Measurements from ENCODE around the gene BATF3.
A peak's percentile ranks its signal among the peaks of the same experiment; 100 is the strongest.
"Not testable (repeated sequence)": the region's sequence is repeated elsewhere in the genome, so short reads cannot be mapped to it uniquely, and the experiment has no call there.

The BATF3 gene

DNA sequence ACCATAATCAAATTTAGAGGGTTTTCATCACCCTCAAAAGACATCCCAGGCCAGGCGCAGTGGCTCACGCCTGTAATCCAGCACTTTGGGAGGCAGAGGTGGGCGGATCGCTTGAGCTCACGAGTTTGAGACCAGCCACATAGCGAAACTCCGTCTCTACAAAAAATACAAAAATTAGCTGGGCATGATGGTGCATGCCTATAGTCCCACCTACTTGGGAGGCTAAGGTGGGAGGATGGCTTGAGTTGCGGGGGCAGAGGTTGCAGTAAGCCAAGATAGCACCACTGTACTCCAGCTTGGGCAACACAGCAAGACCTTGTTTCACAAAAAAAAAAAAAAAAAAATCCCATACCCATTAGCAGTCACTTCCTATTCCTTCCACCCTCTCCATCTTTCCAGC, 33.5 kb upstream of the BATF3 start:
- H3K4me3 ChIP-seq (ENCODE audit: low read depth, low read length) = no peak overlapping the region
- DNase-seq (ENCODE audit: low read depth) = no peak
- TF ChIP-seq, protein P1, sequence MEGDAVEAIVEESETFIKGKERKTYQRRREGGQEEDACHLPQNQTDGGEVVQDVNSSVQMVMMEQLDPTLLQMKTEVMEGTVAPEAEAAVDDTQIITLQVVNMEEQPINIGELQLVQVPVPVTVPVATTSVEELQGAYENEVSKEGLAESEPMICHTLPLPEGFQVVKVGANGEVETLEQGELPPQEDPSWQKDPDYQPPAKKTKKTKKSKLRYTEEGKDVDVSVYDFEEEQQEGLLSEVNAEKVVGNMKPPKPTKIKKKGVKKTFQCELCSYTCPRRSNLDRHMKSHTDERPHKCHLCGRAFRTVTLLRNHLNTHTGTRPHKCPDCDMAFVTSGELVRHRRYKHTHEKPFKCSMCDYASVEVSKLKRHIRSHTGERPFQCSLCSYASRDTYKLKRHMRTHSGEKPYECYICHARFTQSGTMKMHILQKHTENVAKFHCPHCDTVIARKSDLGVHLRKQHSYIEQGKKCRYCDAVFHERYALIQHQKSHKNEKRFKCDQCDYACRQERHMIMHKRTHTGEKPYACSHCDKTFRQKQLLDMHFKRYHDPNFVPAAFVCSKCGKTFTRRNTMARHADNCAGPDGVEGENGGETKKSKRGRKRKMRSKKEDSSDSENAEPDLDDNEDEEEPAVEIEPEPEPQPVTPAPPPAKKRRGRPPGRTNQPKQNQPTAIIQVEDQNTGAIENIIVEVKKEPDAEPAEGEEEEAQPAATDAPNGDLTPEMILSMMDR (IDR thresholded peaks at IDR 0.05; ENCODE audit: insufficient read depth, low read depth, low read length, missing control alignments) = no peak

DNA sequence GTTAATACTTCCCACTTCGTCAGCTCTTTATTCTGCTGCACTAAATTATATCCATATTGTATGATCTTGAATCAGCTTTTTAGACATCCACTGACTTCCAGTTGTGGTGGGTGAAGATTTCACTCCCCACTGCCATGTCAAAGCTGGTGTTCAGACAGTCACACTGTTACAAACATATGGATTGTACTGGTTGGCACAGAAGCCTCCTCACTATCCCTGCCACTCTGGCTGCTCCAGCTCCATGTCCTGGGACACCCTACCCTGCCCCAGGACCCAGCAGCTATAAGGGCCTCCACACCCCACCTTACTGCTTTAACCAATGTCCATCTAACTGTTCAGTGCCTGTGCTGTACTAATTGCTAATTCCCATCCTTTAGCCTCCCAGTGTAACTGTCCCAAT, 32.0 kb upstream of the BATF3 start:
- TF ChIP-seq, protein P1 (IDR thresholded peaks at IDR 0.05; ENCODE audit: insufficient read depth, low read depth, low read length, missing control alignments) = no peak
- no peak overlapping the region for H3K4me3 ChIP-seq (ENCODE audit: low read depth, low read length)
- DNase-seq (ENCODE audit: low read depth) = no peak

DNA sequence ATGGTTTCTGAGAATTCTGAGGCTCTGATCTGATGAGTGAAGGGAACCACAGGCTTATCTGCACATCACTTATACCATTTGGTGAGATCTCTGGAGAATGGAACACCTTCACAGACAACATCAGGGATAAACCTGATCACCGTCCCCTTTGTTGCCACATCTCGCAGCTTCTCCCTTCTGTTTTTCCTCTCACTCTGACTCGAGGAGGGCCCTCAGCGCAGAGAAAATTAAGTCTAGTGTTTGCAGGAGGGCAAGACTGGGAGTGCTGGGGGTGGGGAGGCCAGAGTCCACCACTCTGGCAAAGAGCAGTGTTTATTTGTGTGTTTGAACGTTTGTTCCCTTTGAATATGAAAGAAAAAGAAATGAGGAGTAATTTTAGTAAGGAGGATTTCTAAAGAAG, 29.0 kb upstream of the BATF3 start:
- no peak overlapping the region for H3K4me3 ChIP-seq (ENCODE audit: low read depth, low read length)
- no peak for DNase-seq (ENCODE audit: low read depth)
- TF ChIP-seq, protein P1 (IDR thresholded peaks at IDR 0.05; ENCODE audit: insufficient read depth, low read depth, low read length, missing control alignments) = no peak

DNA sequence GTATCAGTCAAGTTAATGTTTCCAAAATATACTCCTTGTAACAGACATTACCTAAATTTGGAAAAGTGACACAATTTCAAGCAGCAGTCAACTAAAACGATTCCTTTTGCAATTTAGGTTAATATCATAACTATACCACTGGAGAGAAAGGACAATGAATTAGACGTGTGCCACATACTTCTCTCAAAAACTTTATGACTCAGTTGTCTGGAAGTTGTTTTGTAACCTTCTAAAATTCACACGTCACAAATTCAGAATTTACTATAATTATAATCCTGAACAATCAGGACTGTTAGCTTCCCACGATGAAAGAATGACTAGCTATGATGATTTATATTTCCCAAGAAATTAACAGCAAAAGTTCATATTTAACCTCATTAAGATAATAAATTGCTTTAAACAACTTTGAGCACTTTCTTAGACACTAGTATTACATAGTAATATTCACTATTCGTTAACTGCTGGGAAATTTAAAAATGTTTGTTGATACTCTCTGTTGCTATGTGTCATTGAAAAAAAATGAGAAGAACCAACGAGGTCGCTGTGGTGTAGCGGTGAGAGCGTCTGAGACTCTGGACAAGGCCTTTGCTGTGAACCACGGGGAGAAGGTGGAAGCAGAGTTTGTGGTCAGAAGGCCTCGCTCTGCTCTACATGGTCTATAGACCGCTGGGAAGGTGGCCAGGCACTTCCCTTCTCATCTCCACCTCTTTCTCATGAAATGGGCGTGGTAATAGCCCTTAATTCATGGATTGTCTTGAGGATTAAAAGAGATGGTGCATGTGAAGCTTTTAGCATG, 27.9 kb upstream of the BATF3 start:
- DNase-seq (ENCODE audit: low read depth) = no peak
- no peak overlapping the region for H3K4me3 ChIP-seq (ENCODE audit: low read depth, low read length)
- TF ChIP-seq, protein P1 (IDR thresholded peaks at IDR 0.05; ENCODE audit: insufficient read depth, low read depth, low read length, missing control alignments) = no peak

DNA sequence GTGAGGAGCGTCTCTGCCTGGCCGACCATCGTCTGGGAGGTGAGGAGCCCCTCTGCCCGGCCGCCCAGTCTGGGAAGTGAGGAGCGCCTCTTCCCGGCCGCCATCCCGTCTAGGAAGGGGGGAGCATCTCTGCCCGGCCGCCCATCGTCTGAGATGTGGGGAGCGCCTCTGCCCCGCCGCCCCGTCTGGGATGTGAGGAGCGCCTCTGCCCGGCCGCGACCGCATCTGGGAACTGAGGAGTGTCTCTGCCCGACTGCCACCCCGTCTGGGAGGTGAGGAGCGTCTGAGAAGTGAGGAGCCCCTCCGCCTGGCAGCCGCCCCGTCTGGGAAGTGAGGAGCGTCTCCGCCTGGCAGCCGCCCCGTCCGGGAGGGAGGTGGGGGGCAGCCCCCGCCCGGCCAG, 25.0 kb upstream of the BATF3 start:
- H3K4me3 ChIP-seq (ENCODE audit: low read depth, low read length); DNase-seq (ENCODE audit: low read depth): not testable (repeated sequence)

DNA sequence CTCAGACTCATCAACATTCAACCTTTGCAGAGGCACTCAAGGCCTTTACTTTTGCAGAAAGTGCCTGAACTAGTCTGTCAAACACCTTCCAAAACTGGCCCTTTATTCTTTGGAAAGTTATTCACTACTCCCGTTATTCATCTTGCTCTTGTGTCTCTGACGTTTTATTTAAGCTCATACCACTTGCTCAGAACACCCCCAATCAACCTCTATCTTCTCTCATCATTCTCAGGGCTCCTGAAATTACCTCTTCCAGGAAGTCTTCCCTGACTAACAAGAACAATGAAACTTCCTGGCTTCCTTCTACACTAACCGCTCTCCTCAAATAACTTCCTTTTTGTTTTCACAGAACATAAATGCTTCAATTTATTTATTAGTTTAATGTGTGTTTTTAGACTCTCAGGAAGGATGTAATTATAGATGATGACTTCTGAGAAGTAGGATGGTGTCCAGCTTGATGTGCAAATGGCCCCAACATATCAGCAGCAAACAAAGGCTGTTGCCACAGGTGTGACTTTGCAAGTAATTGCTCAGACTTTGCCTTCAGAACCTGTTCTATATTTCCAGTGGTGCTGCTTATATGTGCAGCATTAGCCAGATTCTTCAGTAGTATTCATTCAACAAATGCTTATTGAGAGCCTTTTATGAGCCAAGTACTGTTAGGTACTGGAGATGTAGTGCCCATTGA, 22.8 kb upstream of the BATF3 start:
- TF ChIP-seq, protein P1 (IDR thresholded peaks at IDR 0.05; ENCODE audit: insufficient read depth, low read depth, low read length, missing control alignments) = no peak
- DNase-seq (ENCODE audit: low read depth) = no peak

DNA sequence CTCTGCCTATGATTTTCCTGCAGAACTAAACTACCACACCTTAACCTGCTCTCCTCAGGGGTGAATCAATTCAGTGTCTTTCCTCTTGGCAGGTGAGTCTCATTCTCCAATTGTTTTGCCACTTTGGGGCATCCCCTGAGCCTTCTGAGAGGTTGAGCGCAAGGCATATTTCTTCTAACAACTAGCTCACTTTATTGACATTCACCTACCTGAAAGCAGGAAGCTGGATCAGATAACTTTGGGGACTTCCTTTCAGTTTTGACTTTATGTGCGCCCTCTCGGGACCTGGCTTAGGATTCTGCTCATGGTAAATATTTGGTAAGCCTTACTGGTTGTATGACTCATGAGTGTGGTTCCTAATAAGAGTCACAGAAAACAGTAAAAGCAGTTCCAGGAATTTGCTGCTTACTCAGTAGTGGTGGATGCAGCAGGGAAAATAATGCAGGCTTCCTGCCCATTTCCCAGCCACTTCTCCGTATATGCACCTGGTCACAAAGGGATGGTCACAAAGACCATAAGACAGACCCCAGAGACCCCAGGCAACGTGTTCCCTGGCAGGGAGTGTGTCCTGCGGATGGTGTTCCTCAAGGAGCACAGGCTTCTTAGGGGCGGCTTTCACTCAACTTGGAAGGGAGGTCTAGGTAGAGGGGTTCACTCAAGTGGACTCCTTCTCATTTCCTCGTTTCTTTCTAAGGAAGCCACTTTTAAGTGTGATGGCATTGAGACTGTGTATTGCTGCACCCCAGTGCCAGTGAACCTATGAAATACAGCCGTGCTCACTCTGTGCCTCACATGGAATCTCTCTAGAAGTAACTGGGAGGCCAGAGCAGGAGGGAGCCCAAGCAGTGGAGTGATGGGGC, 22.0 kb upstream of the BATF3 start:
- H3K4me3 ChIP-seq (ENCODE audit: low read depth, low read length) = no peak overlapping the region
- DNase-seq (ENCODE audit: low read depth) = peak; percentile 53
- TF ChIP-seq, protein P1 (IDR thresholded peaks at IDR 0.05; ENCODE audit: insufficient read depth, low read depth, low read length, missing control alignments) = no peak

More for the DNA sequence above, 22.8 kb upstream of the BATF3 start:
- no peak overlapping the region for H3K4me3 ChIP-seq (ENCODE audit: low read depth, low read length)

Data from GM12865 (cell line).